CD14-positive monocyte (primary cell): ENCODE data around the gene EEA1. TPM values are rescaled to one million over a fixed set of nuclear protein-coding genes. Genes with fewer than 3 reads are reported as not detected.

ENCODE experiments used
- DNase-seq, 3 donors: peaks; one replicate each; pipeline ENCODE4 v3.0.0-alpha.2; 2011 to 2022
- H2AFZ ChIP-seq: 2 replicates; pipeline ENCODE4 v1.6.0; 2012; ENCODE audit warnings: mild to moderate bottlenecking, low read depth, low read length, inconsistent platforms; ENCODE audit not compliant: insufficient read depth, poor library complexity, severe bottlenecking
- H3K27ac ChIP-seq, 2 donors: 1 replicate in 1 of 2; 2 replicates in 1 of 2; pipeline ENCODE4 v1.5.1; 2012 to 2013; ENCODE audit warnings: low read length in 2 of 2, control low read depth in 1 of 2, inconsistent platforms in 1 of 2, low read depth in 1 of 2, mild to moderate bottlenecking in 1 of 2
- H3K27me3 ChIP-seq, 2 donors: one replicate each; pipeline versions ENCODE4 v1.6.0 to v1.6.1; 2011 to 2013; ENCODE audit warnings: low read length in 2 of 2; ENCODE audit not compliant: control insufficient read depth in 2 of 2, insufficient read depth in 2 of 2
- H3K36me3 ChIP-seq, 2 donors: replicated peaks in 1 of 2; 1 replicate in 1 of 2; 2 replicates in 1 of 2; pipeline versions ENCODE4 v1.5.1 to v1.6.1; 2012 to 2013; ENCODE audit warnings: low read length in 2 of 2, control low read depth in 1 of 2, inconsistent platforms in 1 of 2, mild to moderate bottlenecking in 1 of 2; ENCODE audit not compliant: insufficient read depth in 2 of 2, control insufficient read depth in 1 of 2
- H3K4me1 ChIP-seq, 2 donors: 1 replicate in 1 of 2; 2 replicates in 1 of 2; pipeline versions ENCODE4 v1.5.1 to v1.6.1; 2012 to 2013; ENCODE audit warnings: low read length in 2 of 2, control low read depth in 1 of 2, inconsistent platforms in 1 of 2, mild to moderate bottlenecking in 1 of 2, moderate library complexity in 1 of 2; ENCODE audit not compliant: insufficient read depth in 2 of 2, control insufficient read depth in 1 of 2
- H3K4me2 ChIP-seq: replicated peaks from 2 replicates; pipeline ENCODE3; 2012; ENCODE audit warnings: low read length, moderate library complexity, mild to moderate bottlenecking; ENCODE audit not compliant: poor library complexity, severe bottlenecking; ENCODE audit errors: extremely low read depth
- H3K4me3 ChIP-seq, 3 experiments: fragments of 200-600 bp in 1 of 3; sonication (generic) in 1 of 3; replicated peaks in 1 of 3; 1 replicate in 2 of 3; 2 replicates in 1 of 3; pipeline ENCODE4 v1.5.1; 2011 to 2013; ENCODE audit warnings: low read length in 3 of 3, mild to moderate bottlenecking in 3 of 3, control low read depth in 2 of 3, low read depth in 2 of 3, inconsistent platforms in 1 of 3, moderate library complexity in 1 of 3
- H3K79me2 ChIP-seq: 2 replicates; pipeline ENCODE4 v1.6.0; 2012; ENCODE audit warnings: mild to moderate bottlenecking, control low read depth, inconsistent platforms, low read length, moderate library complexity; ENCODE audit not compliant: insufficient read depth
- H3K9ac ChIP-seq: 2 replicates; pipeline ENCODE4 v1.6.0; 2017; ENCODE audit warnings: low read length, mild to moderate bottlenecking; ENCODE audit not compliant: insufficient read depth, poor library complexity, severe bottlenecking
- H3K9me3 ChIP-seq, 2 donors: replicated peaks in 1 of 2; 1 replicate in 1 of 2; 2 replicates in 1 of 2; pipeline versions ENCODE4 v1.5.1 to v1.6.1; 2012 to 2013; ENCODE audit warnings: low read length in 2 of 2, control low read depth in 1 of 2; ENCODE audit not compliant: control insufficient read depth in 1 of 2, insufficient read depth in 1 of 2
- H4K20me1 ChIP-seq: 2 replicates; pipeline ENCODE4 v1.6.0; 2012; ENCODE audit warnings: mild to moderate bottlenecking, low read length, control low read depth, moderate library complexity; ENCODE audit not compliant: insufficient read depth
- H3K27ac Mint-ChIP-seq, 7 donors: one replicate each; pipeline ENCODE4 v1.8.0; 2020; ENCODE audit warnings: mild to moderate bottlenecking in 7 of 7, mixed read lengths in 7 of 7, moderate library complexity in 6 of 7, inconsistent platforms in 2 of 7
- H3K27me3 Mint-ChIP-seq, 3 donors: one replicate each; pipeline ENCODE4 v1.8.0; 2021 to 2022; ENCODE audit warnings: low read depth in 3 of 3, mild to moderate bottlenecking in 3 of 3, mixed read lengths in 3 of 3, moderate library complexity in 3 of 3, inconsistent platforms in 1 of 3
- H3K36me3 Mint-ChIP-seq, 2 donors: one replicate each; pipeline ENCODE4 v1.8.0; 2020; ENCODE audit warnings: mixed read lengths in 2 of 2, inconsistent platforms in 1 of 2, mild to moderate bottlenecking in 1 of 2
- H3K4me1 Mint-ChIP-seq: one replicate; pipeline ENCODE4 v1.8.0; 2020; ENCODE audit warnings: mild to moderate bottlenecking, mixed read lengths
- H3K4me3 Mint-ChIP-seq, 2 donors: one replicate each; pipeline ENCODE4 v1.8.0; 2020; ENCODE audit warnings: mild to moderate bottlenecking in 2 of 2, mixed read lengths in 2 of 2, moderate library complexity in 1 of 2
- H3K9me3 Mint-ChIP-seq, 7 donors: one replicate each; pipeline ENCODE4 v1.8.0; 2020 to 2022; ENCODE audit warnings: mixed read lengths in 7 of 7, mild to moderate bottlenecking in 6 of 7, moderate library complexity in 6 of 7, inconsistent platforms in 2 of 7
- WGBS: methylation state at CpG from one replicate; pipeline ENCODE4 v1.1.5; 2013; ENCODE audit warnings: missing lambda C conversion rate; ENCODE audit not compliant: insufficient coverage; 5-methylcytosine and 5-hydroxymethylcytosine counted together
- intact Hi-C, 2 donors: fragments of 100-400 bp; cut with micrococcal nuclease; formaldehyde crosslinking; loops; one replicate each; pipeline versions ENCODE4 v1.15.0 to v1.15.1; 2023
- polyA plus RNA-seq, 3 donors: library from polyadenylated mRNA; depleted of rRNA in 1 of 3; unstranded in 2 of 3; stranded (reverse) in 1 of 3; fragments of 300-500 nt in 2 of 3; fragments of >200 nt in 1 of 3; fragmentation: Illumina TruSeq in 2 of 3; gene quantifications; 1 replicate in 2 of 3; 2 replicates in 1 of 3; pipeline ENCODE4 v1.2.3, GENCODE V29; 2012 to 2021
- TF ChIP-seq, protein P1 (sequence below): fragments of 200-600 bp; IDR thresholded peaks from one replicate; pipeline ENCODE4 v1.8.0; 2022; ENCODE audit warnings: antibody characterized with exemption, mild to moderate bottlenecking

The EEA1 gene
- polyA plus RNA-seq, 3 donors, result 3.0 to 10.7 (median 3.6) TPM

DNA sequence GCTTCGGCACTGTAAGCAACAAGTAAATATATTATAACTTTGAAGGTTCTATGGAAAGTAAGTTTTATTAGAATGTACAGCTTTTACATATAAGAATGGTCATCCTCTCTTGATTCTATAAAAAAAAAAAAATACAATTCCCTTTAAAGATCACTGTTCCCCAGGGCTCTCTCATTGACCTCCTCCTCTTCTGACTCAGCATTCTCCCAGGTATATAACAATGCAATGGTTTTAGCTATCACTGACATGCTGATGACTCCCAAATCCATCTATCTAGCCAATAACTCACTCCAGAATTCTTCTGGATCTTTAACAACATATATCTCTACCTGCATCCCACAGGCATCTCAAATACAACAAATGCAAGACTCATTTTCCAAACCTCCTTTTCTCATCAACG lies 62.7 kb downstream of the EEA1 start:
- Histone ChIP-seq H3K27me3 (no peaks in the 10 kb centered on the region), H3K36me3 (peaks cover 8 to 28% of the 10 kb centered on the region in 2 donors), H3K4me3 (no peak overlapping the region), H4K20me1 (peaks cover 5% of the 10 kb centered on the region), H3K9me3 (no peaks in the 10 kb centered on the region), H3K4me2 (no peak overlapping the region), H3K4me1 (peaks cover 8 to 10% of the 10 kb centered on the region in 2 donors), H3K9ac (no peak overlapping the region), H3K27ac (no peak overlapping the region), H2AFZ (no peak overlapping the region), H3K79me2 (peaks cover 27% of the 10 kb centered on the region)
- H3K27ac Mint-ChIP-seq, result no peak overlapping the region
- intact Hi-C loops, result no loop called here
- DNase-seq, result no peak
- H3K4me3 Mint-ChIP-seq, result no peak overlapping the region
- TF ChIP-seq, protein P1, sequence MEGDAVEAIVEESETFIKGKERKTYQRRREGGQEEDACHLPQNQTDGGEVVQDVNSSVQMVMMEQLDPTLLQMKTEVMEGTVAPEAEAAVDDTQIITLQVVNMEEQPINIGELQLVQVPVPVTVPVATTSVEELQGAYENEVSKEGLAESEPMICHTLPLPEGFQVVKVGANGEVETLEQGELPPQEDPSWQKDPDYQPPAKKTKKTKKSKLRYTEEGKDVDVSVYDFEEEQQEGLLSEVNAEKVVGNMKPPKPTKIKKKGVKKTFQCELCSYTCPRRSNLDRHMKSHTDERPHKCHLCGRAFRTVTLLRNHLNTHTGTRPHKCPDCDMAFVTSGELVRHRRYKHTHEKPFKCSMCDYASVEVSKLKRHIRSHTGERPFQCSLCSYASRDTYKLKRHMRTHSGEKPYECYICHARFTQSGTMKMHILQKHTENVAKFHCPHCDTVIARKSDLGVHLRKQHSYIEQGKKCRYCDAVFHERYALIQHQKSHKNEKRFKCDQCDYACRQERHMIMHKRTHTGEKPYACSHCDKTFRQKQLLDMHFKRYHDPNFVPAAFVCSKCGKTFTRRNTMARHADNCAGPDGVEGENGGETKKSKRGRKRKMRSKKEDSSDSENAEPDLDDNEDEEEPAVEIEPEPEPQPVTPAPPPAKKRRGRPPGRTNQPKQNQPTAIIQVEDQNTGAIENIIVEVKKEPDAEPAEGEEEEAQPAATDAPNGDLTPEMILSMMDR, result no peak
- H3K4me1 Mint-ChIP-seq, result peaks cover 17% of the 10 kb centered on the region
- H3K9me3 Mint-ChIP-seq, result no peaks in the 10 kb centered on the region
- H3K36me3 Mint-ChIP-seq, result peaks cover 11 to 25% of the 10 kb centered on the region in 2 donors
- WGBS, result 100% methylated on average over 1 of the region's 2 CpGs
- H3K27me3 Mint-ChIP-seq, result no peaks in the 10 kb centered on the region

GRCh38 chr12:92863251-92863650 lies 65.8 kb downstream of the EEA1 start:
- Mint-ChIP-seq H3K4me1 (peaks cover 6% of the 10 kb centered on the region), H3K27ac (peak overlapping the region in 4 of 7 donors; percentile 4 to 70 (median 49)), H3K27me3 (no peaks in the 10 kb centered on the region), H3K36me3 (peaks cover 32 to 36% of the 10 kb centered on the region in 2 donors), H3K4me3 (no peak overlapping the region), H3K9me3 (no peaks in the 10 kb centered on the region)
- peak; percentile 0 to 10 (median 7) for DNase-seq
- H3K79me2 ChIP-seq, result peaks cover 1% of the 10 kb centered on the region
- H3K27me3 ChIP-seq, result no peaks in the 10 kb centered on the region
- TF ChIP-seq, protein P1, result no peak
- H3K4me2 ChIP-seq, result no peak overlapping the region
- no peaks in the 10 kb centered on the region for H3K4me1 ChIP-seq
- 0% methylated on average over 1 of the region's 1 CpG for WGBS
- H3K9ac ChIP-seq, result no peak overlapping the region
- intact Hi-C loops, result no loop called here
- H3K9me3 ChIP-seq, result no peaks in the 10 kb centered on the region
- no peak overlapping the region for H3K4me3 ChIP-seq
- H3K36me3 ChIP-seq, result peaks cover 18 to 59% of the 10 kb centered on the region in 2 donors
- peaks cover 2% of the 10 kb centered on the region for H4K20me1 ChIP-seq
- H3K27ac ChIP-seq, result peak overlapping the region in 1 of 2 donors; percentile 28
- no peak overlapping the region for H2AFZ ChIP-seq
